ENCODE data around the gene LMOD1.
"Not testable (repeated sequence)": the region's sequence is repeated elsewhere in the genome, so short reads cannot be mapped to it uniquely, and the experiment has no call there.

LMOD1 gene

DNA sequence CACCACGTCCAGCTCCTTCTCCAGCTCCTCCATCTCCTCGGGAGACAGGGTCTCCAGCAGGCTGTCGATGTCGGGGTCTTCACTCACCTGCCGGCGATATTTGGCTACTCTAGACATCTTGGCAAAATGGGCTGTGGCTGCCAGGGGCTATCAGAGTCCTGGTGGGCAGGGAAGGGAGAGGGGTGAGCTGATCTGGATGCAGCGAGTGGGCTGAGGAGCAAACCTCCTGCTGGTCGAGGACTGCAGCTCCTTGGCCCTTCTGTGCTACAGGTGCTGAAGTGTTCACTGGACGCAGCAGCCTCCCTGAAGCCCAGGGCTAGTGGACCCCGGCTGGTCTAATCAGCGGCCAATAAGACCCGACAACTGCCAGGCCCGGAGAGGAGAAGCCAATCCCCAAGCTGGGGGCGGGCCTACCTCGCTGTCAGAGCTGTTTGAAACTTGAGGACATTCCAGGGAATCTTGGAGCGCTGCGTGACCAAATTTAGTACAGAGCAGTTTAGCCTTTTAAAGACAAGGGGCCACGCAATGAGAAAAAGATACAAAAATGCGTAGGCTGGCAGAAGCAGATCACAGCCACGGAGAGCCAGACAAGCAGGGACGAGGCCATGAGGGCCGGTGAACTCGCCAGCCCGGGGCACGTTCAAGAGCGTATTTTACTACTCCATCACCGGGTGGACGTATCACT, at the start of gene LMOD1:
TSS of gene LMOD1 (minus strand) at position 325 of the 685 bp plus-strand sequence. CDS start at position 117, 208 bp downstream.
- peak; percentile 93 for DNase-seq (ENCODE audit: low spot score)

DNA sequence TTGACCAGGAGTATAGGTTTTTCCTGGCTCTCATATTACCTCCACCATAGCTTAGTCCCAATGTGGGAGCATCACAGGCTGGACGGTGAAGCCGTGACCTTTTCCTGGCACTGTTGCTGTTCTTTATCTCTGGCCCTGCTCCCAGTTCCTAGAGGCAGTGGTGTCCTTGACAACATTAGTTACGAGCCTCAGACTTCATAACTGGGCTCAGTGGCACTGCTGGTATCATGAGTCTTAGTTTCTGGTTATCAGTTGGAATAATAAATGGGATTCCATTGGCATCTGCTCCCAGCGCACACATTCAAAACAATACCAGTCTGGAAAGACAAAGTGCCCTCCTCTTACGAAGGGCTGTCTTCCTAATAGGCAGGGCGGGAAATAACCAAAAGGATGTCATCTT, 44.1 kb upstream of the LMOD1 start:
- DNase-seq (ENCODE audit: low spot score) = no peak

DNA sequence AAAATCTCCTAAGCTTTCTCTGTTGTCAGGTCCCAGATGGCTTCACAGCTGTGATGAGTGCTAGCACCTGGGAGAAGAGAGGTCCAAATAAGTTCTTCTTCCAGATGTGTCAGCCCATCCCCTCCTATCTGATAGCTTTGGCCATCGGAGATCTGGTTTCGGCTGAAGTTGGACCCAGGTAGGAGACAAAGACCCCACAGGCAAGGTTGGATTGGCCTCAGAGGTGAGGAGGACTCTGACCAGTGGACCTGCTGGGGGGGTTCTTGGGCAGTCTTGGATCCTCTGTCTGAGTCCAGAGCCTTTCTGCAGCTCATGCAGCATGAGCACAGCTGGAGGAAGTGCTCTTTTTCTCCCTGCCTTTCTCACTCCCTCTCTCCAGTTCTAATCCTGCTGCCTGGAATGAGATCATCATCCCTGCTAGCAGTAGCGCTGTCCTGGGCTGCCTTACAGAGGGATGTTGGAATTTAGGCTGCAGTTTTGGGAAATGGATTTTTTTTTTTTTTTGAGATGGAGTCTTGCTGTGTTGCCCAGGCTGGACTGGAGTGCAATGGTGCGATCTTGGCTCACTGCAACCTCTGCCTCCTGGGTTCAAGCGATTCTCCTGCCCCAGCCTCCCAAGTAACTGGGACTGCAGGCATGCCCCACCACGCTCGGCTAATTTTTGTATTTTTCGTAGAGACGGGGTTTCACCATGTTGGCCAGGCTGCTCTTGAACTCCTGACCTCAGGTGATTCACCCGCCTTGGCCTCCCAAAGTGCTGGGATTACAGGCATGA, 43.2 kb upstream of the LMOD1 start:
- no peak for DNase-seq (ENCODE audit: low spot score)

DNA sequence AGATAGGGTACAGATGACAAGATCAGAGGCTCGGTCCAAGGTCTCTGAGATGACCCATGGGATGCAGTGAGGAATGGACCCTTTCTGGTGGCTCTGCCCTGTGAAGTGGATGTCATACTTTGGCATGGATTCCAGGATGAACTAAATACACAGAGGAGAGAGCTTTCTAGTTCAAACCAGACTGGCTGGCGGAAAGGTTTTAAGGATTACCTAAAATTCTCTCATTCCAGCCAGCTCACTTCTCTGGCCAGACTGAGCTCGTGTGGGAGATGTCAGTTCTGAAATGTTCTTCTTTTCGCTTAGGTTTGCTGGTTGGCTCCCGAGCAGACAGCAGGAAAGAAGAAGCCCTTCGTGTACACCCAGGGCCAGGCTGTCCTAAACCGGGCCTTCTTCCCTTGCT, 42.3 kb upstream of the LMOD1 start:
- DNase-seq (ENCODE audit: low spot score) = no peak

DNA sequence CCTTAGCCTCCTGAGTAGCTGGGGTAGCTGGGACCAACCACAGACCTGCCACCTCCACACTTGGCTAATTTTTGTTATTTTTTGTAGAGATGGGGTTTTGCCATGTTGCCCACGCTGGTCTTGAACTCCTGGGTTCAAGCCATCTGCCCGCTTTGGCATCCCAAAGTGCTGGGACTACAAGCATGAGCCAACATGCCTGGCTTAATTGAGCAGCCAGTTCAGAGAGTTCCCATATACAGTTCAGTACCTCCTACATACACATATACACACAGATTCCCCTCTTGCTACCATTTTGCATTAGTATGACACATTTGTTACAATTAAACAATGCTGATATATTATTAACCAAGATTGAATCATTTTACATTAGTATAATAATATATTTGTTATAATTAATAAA, 39.0 kb upstream of the LMOD1 start:
- DNase-seq (ENCODE audit: low spot score) = no peak

DNA sequence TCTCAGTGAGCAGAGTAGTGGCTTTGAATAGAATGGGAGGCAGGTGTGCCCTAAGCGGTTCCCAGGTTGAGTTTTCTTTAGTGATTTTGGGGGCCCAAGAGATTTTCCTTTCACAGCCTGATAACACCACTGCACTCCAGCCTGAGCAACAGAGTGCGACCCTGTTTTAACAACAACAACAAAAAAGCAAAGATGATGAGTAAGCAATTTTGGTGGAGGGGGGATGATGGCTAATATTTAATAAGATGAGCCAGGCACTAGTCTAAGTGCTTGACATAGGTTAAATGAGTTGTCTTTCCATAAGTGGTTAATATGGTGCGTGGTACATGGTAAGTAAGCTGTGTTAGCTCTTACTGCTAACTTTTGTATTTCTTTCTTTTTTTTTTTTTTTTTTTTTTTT, 38.1 kb upstream of the LMOD1 start:
- DNase-seq (ENCODE audit: low spot score) = no peak

DNA sequence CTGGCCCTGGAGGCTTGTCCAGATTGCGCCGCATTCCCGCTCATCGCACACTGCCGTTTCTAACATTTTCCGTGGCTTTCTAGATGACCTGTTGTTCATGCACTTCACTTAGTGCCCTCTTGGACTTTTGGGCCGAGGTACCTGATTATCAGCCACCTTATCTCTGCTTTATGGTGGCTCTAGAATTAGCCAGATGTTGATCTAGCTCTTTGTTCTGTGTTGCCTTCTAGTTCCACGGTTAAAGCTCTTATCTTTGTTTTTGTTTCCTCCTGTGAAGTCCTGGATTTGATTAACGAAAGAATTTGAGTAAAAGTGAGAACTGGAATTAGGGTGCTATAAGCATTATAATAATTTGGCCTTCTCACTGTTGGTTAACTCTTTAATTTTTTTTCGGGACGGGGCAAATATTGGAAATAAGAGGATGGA, 37.0 kb upstream of the LMOD1 start:
- DNase-seq (ENCODE audit: low spot score) = no peak

DNA sequence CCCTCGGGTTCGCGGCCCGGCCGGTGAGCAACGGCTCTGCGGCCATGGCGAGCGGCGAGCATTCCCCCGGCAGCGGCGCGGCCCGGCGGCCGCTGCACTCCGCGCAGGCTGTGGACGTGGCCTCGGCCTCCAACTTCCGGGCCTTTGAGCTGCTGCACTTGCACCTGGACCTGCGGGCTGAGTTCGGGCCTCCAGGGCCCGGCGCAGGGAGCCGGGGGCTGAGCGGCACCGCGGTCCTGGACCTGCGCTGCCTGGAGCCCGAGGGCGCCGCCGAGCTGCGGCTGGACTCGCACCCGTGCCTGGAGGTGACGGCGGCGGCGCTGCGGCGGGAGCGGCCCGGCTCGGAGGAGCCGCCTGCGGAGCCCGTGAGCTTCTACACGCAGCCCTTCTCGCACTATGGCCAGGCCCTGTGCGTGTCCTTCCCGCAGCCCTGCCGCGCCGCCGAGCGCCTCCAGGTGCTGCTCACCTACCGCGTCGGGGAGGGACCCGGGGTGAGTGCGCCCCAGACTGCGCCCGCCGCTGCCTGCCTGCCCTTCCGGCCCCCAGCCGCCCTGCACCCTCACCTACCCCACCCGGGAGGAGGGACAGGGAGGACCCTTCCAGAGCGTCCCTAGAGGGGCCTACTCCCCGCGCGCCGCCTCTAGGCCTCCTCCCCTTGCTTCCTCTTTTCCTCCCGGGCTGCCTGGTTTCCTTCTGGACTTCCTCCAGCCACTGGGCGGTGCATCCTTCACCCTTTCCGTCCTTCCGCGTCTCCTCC, 36.5 kb upstream of the LMOD1 start, which contains the start of gene RNPEP:
TSS of gene RNPEP (plus strand) at position 26 of the 757 bp plus-strand sequence. CDS start at position 45, 19 bp downstream.
- peak; percentile 93 for DNase-seq (ENCODE audit: low spot score)

DNA sequence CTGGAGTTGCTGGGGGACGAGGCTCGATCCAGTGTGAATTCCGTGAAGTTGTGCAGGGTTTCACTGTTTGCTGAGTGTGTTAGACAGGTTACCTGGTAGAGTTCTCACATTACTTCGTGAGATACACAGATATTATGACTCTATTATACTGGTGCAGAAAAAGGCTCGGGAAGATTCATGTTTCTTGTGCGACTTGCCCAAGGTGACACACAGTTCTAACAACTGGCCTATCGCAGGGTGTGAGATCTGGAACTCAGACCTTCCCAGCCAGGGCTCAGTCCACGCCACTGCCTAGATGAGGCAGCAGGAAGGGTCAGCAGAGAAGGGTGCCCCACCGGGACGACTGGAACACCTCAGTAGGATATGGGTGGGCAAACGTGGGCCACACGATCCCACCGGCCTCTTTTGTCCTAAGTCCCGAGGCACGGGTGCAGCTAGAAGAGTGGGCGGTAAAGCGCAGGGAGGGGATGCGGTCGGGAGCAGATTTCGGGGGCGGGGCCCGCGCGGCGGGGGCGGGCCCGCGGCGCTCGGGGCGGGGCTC, 35.8 kb upstream of the LMOD1 start:
- DNase-seq (ENCODE audit: low spot score) = peak; percentile 97

DNA sequence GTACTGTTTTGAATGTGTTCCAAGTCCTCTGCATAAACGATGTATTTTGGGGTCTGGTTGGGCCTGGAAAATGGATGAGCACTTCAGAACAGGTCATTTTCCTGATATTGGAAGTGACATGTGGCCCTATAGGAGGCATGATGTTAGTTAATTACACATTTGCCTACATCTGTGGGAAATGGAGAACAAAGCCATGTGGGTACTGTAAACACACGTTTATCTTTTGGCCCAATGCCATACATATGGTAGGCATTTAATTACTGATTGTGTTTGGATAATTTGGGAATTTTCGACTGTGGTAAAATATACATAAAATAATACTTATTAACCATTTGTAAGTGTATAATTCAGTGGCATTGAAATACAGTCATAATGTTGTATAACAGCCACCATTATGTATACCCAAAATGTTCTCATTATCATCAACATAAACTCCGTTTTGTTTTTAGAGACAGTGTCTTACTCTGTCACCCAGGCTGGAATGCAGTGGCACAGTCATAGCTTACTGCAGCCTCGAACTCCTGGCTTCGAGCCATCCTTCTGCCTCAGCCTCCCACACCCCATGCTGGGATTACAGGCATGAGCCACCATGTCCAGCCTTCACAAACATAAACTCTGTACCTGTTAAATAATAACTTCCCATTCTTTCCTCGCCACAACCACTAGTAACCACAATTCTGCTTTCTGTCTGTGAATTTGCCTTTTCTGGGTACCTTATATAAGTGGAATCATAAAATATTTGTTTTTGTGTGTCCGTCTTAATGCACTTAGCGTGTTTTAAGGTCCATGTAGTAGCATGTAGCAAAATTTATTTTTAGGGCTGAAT, 24.2 kb upstream of the LMOD1 start:
- DNase-seq (ENCODE audit: low spot score) = no peak

DNA sequence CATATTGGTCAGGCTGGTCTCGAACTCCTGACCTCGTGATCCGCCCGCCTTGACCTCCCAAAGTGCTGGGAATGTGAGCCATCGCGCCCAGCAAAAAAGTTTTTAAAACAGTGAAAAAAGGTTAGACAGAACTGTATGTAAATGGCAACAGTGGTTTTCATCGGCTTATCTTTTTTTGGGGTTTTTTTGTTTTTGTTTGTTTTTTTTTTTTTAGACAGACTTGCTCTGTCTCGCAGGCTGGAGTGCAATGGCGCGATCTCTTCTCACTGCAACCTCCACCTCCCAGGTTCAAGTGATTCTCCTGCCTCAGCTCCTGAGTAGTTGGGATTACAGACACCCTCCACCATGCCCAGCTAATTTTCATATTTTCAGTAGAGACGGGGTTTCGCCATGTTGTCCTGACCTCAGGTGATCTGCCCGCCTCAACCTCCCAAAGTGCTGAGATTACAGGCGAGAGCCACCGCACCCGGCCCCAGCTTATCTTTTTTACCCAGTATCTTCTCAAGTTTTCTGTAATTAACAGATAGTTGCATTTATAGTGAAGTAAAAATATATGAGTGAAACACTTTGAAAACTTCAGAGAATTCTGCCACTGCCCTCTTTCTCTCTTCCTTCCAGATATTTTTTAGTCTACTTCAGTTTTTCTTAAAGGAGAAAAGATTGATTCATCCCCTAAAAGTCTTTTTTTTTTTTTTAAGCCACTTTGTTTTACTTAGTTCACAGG, 22.0 kb upstream of the LMOD1 start:
- no peak for DNase-seq (ENCODE audit: low spot score)

DNA sequence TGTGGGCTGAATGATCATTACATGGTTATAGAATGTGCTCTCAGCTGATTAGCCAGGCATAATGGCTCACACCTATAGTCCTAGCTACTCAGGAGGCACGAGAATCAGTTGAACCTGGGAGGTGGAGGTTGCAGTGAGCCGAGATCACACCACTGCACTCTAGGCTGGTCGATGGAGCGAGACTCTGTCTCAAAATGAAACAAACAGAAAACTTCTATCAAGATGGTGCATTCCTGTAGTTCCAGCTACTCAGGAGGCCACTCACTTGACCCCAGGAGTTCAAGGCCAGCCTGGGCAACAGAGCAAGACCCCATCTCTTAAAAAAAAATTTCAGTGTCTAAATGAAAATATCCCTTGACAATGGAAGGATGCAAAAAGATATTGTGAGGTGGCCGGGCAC, 19.8 kb upstream of the LMOD1 start:
- no peak for DNase-seq (ENCODE audit: low spot score)

DNA sequence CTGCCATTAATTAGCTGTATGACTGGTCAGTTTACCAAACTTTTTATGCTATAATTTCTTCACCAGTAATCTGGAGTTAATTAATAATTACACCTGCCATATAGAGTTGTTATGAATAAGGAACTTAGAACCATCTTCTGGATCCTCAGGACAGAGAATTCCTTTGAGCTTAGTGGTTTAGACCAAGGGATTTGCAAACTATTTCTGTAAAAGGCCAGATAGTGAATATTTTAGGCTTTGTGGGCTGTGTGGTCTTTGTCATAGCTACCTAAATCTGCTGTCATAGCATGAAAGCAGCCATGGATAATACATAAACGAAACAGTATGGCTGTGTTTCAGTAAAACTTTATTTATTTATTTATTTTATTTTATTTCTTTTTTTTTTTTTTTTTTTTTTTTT, 17.9 kb upstream of the LMOD1 start:
- no peak for DNase-seq (ENCODE audit: low spot score)

DNA sequence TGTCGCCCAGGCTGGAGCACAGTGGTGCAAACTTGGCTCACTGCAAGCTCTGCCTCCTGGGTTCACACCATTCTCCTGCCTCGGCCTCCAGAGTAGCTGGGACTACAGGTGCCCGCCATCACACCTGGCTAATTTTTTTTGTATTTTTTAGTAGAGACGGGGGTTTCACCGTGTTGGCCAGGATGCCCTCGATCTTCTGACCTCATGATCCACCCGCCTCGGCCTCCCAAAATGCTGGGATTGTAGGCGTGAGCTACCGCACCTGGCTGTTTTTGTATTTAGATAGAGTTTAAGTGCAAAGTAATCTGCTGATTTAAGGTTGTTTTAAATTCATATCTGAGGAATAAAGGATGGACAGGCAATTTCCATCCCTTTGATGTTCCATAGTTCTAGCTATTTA, 16.0 kb upstream of the LMOD1 start:
- not testable (repeated sequence) for DNase-seq (ENCODE audit: low spot score)

DNA sequence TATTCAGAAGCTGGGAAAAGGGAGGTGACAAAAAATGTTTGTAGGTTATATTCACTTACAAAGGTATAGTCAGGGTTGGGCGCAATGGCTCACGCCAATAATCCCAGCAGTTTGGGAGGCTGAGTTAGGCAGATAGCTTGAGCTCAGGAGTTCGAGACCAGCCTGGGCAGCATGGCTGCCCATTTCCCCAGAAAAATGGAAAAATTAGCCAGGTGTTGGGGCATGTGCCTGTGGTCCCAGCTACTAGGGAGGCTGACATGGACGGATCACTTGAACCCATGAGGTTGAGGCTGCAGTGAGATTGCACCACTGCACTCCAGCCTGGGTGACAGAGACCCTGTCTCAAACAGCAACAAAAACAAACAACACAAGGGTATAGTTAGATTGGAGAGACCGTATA, 12.0 kb upstream of the LMOD1 start:
- DNase-seq (ENCODE audit: low spot score) = no peak

DNA sequence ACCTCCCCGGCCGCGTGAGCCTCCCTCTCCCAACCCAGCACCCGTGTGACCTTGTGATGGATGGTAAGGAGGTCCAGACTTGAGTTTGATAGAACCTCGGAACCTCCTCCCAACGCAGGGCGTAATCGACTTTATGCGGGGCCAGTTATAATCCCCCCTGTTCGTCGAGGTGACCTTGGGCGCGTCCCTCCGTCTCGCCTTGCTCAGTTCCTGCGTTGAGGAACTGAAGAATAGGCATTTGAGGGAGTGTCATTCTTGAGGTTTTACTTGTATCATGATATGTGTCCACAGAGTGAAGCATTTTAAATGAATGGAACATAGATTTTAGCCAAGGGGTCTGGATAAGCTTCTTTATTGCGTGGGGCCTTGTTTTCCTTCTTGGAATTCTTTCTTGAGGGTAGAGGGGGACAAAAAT, 9.4 kb upstream of the LMOD1 start:
- DNase-seq (ENCODE audit: low spot score) = no peak

DNA sequence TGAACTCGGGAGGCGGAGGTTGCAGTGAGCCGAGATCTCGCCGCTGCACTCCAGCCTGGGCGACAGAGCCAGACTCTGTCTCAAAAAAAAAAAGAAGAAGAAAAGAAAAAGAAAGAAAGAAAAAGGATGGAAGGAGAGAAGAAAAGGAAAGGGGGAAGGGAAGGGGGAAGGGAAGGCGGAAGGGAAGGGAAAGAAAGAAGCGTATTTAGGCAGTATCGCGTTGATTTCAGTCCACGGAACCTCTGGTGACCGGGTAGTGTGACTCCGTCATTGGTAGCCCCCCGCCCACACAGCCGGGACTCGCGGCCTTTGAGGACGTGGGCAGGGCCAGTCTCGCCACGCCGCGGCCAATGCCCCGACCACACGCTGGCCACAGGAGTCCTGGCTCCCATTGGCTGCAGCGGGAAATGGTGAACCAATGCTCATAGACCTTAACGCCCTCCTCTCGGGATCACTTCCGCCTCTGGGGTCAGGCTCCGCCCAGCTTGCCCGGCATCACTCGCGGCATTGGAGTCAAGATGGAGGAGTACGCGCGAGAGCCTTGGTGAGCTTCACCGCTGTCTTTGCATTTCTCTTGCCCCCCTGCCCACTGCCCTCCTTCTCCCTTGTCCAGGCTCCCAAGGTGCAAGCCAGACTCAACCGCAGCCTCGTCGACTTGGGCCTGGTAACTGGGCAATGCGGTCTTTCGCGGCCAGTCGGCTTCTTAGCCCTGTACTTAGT, 8.8 kb upstream of the LMOD1 start, which contains the start of gene TIMM17A:
TSS of gene TIMM17A (plus strand) at position 495 of the 720 bp plus-strand sequence. CDS start at position 519, 24 bp downstream.
- peak; percentile 97 for DNase-seq (ENCODE audit: low spot score)

DNA sequence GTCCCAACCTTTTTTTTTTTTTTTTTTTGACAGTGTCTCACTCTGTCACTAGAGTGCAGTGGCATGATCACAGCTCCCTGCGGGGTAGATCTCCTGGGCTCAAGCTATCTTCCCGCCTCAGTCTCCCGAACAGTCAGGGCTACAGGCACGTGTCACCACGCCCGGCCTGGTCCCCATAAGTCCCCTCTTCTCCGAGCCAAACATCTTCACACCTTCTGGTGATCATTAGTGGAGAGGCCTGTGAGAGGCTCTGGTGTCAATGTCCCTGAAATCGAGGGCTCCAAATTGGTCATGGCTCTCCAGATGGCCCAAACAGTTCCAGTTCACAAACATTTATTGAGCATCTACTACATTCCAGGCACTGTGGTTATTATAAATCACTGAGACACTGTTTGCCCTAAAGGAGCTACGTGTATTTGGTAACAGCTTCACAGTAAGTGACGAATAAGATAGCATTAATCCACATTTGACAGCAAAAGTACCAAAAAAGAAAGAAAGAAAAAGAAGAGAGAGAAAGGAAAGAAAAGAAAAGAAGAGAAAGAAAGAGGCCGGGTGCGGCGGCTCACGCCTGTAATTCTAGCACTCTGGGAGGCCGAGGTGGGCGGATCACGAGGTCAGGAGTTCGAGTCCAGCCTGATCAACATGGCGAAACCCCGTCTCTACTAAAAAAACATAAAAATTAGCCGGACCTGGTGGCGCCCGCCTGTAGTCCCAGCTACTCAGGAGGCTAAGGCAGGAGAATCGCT, 8.1 kb upstream of the LMOD1 start:
- no peak for DNase-seq (ENCODE audit: low spot score)

DNA sequence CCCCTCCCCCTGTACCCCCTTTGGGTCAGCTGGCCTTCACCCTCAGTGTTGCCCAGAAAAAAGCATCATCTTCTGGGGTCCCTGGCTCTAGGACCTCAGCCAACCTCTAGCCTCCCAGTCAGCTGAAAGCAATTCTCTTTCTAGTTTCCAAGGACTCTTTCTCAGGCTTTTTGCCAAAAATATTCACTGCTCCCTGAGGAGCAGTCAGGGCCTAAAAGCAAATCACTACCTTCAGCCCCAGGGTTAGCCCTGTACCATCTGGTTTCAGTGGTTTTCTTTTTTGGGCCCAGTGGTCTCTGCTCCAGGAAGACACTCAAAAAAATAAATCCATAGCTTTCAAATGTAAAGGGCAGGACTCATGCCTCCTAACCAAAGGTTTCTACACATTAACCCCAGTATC, 3.1 kb upstream of the LMOD1 start:
- DNase-seq (ENCODE audit: low spot score) = no peak

DNA sequence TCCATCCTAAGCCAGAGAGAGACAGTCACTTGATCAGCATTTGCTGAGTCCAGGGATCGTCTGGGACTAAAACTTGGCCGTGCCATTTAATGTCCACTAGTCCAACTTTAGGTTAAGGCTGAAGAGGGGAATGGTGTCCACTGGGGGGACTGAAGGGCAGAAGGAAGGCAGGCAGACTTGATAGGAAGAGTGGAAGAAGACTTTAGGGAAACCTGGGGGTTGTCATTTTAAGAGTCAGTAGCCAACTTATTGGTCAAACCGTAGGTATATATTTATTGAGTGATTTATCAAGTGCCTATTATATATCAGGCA, 1.3 kb upstream of the LMOD1 start:
- DNase-seq (ENCODE audit: low spot score) = no peak

Data from AG20443 (cell line).